Activated gamma-delta T cell (primary cell): ENCODE results near the gene RNF43.
"Not testable (repeated sequence)": the region's sequence is repeated elsewhere in the genome, so short reads cannot be mapped to it uniquely, and the experiment has no call there.

Experiments used
- DNase-seq: peaks from one replicate; lab custom pipeline; 2025; lab: John Stamatoyannopoulos, UW

RNF43 gene

DNA sequence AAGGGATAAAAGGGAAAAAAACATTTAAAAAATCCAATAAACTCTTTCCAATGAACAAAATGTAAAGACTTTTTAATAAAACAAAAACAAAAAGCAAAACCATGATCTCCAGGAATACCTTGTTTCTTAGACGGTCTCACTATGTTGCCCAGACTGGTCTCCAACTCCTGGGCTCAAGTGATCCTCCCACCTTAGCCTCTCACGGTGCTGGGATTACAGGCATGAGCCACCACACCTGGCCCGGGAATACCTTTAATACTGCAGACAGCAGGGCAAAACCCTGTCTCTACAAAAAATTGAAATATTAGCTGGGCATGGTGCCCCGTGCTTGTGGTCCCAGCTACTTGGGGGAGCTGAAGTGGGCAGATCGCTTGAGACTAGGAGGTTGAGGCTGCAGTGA is 7.9 kb downstream of the RNF43 start:
- no peak for DNase-seq

DNA sequence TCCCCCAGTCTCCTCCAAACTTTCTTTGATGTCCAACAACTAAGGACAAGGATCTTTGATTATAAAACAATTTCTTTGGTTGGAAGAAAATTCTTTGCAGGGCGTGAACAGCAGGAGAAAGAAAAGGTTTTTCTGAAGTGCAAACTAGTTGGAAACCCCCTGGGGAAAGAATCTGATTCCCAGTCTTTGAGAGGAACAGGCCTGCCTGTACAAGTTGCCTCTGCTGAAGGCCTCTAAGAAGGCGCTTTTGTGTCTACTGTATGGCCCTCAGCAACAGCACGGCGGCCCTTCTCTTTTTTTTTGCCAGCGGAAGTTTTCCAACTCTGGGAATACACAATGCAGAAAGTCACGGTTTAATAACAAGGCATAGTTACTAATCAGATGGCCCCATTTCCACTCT is 14.0 kb downstream of the RNF43 start:
- DNase-seq, result no peak

DNA sequence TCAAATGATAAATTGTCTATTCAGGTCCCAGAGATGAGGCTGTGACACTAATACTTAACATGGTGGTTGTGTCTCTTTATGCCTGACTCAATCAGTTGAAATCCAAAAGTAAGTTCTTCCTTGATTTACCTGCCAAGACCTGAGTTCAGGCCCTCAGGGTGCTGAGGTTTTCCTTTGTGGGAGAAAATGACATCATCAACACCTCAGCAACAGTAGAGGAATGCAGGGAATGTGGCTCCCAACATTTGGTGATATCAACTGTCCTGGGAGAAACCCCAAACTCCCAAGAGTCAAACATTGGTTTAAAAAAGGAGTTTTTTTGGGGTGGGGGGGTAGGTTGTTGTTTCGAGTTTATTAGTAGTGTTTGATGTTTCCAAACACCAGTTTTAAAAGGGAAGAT is 14.7 kb downstream of the RNF43 start:
- DNase-seq, result no peak

DNA sequence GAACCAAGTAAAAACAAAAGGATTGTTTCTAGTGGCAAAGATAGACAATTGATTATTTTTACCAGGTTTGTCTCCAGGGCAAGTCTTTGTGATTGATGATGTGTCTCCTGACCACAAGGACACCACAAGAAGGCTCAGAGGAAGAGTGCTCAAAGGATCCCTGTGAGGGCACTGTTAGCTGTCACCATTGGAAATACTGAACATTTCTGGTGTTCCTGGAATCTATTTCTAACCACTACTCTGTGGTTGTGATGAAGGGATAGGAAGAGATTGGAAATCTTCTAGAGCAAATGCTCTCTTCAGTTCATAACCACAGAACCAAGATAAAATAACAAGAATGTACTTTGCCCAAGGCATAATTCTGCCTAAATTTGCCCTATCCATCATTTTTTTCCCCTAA is 15.3 kb downstream of the RNF43 start:
- no peak for DNase-seq

DNA sequence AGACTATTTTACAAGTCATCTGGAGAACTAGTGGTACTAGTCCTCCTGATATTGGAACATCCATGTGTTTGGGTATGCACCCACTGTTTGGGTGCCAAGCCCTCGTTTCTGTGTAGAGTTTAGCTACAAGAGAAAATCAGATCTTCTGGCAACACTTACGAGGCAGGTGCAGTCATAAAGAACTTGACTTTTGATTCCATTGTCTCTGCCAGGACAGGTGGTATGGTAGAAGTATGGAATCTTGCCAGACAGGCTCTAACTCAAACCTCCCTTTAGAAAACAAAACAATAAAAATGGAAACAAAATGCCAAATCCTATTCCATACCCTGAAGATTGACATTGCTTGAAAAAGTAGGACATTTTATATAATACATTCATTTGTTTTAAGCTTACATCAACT is 16.0 kb downstream of the RNF43 start:
- DNase-seq, result no peak

DNA sequence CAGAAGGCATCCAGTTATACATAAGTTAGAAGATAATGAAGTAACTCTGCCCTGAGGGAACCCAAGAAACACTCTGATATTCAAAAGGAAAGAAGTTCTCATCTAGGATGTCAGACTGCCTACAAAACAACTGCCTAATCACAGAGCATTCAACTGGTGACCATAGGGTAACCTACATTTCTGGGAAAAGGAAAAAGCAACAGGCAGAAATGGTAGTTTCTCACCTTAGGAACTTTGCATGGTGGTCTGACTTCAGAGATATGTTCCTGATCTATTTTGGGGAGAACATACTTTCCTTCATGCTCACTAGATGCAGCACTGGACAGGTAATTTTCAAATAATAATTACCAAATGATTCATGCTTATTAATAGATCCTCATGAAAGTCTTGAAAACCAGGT is 16.5 kb downstream of the RNF43 start:
- DNase-seq, result no peak

DNA sequence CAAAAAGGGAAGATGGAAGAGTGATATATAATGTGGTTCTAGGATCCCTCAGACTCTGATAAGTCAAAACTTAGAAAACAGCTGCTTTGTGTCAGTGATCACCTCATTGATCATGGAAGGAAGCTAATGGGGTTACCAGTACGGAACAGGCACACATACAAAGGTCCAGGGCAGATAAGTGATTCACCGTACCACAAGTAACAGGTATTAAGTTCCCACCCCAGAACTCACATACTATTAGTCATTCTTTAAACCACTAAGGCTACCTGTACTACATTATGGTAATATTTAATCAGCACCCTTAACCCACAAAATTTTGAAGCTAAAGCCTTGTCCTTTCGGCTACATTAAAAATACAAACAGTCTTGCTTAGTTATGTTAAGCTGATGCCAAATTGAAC is 17.4 kb downstream of the RNF43 start:
- no peak for DNase-seq

DNA sequence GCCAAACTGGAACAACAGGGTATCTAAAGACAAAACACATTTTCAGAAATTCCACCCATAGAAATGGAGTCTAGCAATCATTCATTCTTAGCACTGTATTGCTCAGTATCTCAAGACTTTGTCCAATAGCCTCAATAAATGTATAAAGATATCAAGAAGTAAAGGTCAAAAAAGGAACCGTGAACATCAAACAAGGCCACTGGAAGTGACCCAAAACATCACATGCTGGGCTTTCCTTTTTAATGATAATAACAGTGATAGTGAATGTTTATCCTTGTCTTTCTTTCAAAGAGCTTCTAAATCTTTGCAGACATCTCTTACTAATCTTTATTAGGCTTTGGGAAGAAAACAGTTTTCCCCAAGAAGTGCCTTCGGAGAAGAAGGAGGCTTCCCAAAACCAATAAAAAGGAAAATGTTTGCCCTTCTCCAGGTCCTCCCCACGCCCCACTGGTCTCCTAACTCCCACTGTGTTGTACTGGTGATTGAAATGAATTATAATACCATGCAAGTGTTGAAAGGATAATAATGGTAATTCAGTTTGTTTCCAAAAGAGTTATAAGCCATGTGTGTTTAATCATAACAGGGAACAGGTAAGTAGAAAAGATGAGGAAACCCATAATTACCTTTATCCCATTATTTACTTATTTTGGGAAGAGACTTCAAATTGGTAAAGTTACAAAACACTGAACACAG is 18.6 kb downstream of the RNF43 start:
- DNase-seq, result no peak

DNA sequence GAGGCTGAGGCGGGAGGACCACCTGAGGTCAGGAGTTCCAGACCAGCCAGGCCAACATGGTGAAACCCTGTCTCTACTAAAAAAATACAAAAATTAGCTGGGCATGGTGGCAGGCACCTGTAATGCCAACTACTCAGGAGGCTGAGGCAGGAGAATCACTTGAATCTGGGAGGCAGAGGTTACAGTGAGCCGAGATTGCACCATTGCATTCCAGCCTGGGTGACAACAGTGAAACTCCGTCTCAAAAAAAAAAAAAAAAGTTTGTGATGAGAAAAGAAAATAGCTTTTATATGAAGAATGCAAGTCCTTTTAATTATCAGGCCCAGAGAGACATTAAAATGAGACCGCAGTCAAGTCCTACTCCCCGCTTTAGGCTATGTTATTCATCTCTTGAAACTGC is 19.9 kb downstream of the RNF43 start:
- not testable (repeated sequence) for DNase-seq

DNA sequence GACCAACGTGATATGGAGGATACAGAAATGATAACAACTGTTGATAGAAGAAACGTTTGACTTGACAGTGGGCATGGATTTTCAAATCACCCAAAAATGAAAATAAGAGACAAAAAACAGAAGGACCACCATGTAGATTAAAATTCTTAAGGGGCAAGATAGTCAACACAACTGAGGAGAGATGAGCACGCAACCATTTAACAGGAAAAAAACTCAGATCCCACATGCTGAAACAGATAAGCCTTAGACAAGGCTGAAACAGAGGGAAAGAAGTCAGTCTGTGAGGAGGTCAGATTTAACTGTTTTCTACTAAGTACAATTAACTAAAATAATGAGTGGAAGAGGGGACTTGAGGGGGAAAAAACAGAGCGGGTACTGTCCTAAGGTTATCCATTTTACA is 21.2 kb downstream of the RNF43 start:
- DNase-seq, result no peak

DNA sequence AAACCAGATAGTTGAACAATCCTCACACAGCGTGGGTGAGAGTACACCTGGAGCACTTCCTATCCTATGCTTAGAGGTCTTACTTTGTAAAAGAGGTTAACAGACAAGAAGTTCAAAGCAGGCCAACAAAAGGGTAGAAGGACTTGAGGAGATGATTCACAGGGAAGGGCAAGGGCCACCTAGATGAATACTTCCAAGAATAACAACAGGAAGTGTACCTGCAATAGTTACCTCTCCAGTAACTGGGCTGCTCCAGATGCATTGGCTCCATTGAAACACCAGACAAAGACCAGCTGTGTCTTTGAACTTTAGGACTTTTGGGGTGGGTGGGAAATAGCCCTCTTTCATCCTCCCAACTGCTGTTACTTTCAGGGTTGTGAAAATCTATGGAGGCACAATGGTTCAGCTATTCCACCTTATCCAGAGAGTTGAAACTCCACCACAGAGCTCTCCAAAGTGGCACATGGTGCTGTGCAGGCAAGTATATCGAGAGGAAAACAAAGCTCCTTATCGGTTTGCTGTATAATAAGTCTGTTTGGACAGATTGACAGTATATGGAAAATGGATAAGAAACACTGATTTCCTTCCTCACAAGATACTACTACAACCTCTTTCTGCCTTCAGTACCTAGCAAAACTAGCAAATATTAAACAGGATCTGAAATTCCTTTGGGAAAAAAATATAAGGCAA is 22.7 kb downstream of the RNF43 start:
- DNase-seq, result no peak

DNA sequence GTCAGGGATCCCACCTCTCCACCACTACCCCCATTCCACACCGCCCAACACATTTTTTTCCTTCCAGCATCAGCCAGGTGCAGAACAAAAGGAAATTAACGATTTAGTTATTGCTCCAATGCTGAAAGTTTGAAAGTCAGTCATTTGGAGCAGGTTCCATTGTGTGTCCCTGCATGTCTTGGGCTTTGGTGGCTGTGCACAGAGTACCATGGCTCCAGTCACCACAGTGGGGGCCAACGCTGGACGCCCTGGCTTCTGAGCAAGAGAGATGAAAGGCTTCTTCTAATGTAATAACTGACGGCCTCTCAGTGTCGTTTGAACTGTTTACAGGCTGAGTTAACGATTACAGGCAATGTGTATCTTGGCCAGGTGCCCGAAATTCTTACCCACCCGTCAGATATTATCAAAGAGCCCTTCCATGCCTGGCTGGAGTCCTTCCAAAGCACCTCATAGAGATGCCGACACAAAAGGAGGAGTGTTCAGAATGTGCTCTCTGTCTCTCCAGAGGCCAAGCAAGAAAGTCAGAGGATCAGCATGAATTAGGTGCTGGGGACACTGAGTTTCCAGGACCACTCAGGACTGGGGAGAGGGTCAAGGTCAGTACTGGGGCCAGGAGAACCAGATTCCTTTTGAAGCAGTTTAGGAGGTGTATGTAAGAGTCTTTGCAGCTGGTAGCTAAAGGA is 25.9 kb downstream of the RNF43 start:
- DNase-seq, result no peak

DNA sequence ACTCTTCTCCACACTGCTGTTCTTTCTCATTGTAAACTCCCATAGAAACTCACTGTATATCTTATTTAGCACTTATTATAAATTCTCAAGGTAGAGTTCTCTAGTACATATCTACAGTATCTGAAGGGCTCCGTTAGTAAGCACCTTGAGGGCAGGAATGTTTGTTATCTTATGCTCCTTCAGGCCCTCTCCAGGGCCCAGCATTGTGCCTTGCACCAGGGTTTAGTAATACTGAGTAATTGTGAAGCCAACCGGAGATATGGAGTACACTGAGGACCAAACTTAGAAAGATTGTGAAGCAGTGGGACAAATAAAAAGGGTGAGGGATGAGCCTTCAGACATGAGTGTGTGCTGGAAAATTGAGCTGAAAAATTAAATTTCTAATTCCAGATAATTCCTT is 26.4 kb downstream of the RNF43 start:
- DNase-seq, result no peak

DNA sequence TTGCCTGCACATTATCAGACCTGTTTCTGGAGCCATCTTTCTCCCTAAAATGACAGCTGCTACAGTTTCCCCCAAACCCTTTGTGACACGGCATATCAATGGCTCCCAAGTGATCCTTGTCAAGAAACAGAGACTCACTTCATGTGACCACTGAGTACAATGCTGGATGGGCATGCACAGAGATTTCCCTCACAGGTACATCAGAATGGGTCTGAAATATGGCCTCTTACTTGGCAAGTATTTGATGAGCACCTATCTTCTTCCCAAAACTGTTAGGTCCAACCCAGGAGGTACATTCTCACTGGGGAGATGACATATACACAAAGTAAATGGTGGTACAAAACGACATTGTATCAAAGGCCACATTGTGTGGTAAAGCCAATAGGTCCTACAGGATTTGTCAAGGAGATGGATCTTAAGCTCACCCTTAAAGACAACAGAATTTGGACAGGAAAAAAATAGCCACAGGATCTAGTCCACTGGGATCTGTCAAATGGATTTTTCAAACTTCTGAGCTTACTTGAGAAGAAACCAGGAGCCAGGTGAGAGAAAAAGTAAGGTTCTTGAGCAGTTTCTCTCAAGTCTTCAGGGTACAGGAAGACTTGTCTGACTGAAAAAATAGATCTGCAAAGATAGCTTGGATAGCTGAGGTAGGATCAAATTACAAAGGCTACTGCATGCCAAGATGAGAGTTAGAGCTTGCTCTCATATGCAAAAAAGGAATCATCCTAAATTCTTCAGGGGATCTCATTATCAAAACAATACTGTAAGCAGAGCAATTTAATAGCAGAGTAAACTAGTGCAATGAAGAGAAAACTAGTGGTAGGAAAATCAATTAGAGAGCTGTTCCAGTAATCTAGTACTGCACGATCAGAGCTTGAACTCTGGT is 28.8 kb downstream of the RNF43 start:
- no peak for DNase-seq

DNA sequence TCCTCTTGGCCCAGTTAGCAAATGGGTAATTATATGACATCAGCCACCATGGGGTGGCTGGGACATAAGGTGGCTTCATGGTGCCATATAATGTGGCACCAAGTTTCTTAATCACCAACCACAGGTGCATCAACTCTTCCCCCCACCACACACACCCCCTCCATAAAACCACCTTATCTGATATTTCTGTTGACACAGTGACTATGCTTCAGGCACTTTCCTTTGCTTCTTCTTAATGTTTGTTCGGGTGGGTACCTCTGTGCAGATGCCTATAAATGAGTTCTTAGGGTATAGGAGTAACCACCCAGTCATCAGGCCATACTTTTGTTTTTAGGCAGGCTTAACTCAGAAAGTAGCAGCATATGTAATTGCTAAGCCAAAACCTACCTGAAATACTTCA is 29.5 kb downstream of the RNF43 start:
- DNase-seq, result no peak

DNA sequence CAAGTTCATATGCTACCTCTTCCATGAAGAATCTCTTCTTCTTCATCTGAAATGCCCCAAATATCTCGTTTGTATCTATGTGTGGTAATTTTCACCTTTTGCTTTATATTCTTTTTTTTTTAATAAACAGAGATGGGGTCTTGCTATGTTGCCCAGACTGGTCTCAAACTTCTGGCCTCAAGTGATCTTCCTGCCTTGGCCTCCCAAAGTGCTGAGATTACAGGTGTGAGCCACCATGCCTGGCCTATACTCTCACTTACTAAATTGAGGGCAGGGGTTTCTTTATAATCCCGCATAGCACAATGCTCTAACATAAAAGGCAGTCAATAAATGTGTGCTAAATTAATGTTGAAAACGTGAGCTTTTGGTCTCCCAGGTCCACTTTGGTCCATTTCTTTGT is 30.6 kb downstream of the RNF43 start:
- DNase-seq, result no peak

DNA sequence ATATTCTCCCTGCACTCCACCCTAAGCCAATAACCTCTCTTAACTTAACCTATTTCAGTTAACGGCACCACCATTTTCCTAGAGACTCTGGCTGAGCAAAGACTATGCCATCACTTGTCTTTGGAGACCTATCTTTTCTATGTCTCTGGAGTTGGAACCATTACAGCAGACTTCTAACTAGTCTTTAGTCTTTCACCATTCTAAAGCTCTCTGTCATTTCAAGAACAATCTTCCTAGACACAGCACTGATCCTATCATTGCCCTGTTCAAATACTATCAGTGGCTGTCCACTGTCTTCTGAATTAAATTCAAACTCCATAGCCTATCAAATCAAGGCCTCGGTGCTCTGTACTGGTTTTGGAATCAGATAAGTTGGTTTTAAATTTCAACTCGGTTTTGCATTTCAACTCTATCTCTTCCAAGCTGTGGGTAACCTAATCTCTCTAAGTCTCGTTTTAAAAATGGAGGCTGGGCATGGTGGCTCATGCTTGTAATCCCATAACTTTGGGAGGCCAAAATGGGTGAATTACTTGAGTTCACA is 31.9 kb downstream of the RNF43 start:
- DNase-seq, result no peak

DNA sequence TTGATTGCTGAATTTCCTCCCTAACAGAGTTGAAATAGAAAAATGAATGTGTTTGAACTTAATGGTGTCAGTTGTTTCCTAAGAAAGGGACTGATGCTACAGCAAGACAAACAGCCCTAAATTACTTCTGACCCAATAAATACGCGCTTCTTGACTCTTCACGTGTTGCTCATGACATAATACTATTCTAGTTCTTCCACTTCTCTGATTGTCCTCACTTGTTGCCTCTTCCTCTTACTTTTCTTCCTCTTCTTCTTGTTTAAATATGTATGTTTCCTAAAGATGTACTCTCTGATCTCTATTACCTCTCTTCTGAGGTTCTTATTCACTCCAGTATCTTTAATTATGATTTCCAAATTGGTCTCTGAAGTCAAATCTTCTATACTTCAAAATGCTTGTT is 32.4 kb downstream of the RNF43 start:
- DNase-seq, result no peak

DNA sequence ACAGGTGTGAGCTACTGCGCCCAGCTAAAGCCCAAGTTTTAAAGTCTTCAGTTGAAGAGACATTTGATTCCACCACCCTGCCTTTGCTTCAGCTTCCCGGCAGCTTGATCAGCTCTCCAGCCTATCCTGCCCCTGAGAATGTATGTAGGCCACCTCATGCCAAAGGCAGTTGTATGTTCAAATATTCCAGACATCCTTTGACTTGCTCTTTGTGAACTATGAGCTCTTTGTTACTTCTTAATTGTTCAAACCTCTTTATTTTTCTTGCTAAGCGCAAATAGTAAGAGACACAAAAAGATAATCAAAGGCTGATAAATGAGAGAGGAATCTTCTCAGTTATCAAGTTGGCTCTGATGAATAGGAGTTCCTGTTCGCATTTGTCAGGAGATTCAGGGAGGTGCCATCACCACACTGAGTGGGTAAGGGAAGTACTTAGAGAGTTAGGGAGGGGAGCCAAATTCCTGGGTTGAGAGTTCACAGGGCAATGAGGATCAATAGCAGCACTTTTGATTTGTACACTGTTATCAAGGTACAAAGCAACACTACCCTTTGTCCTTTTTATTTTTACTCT is 33.4 kb downstream of the RNF43 start:
- no peak for DNase-seq

DNA sequence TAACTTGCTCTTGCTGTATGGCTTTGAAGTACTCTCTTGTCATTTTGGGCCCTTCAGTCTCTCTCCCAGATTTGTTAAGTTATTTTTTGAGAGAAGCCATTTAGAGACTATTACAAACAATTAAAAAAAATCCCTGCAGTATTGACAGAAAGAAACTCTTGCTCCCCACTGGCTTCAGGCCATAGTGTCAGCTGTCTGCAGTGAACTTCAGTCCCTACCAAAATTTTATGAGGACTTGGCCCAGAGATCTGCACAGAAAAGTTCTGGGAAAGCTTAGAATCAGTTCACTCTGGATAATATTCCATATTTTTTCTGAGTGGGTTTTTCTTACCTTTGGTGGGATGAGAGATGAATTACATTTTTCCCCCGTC is 34.5 kb downstream of the RNF43 start:
- no peak for DNase-seq

DNA sequence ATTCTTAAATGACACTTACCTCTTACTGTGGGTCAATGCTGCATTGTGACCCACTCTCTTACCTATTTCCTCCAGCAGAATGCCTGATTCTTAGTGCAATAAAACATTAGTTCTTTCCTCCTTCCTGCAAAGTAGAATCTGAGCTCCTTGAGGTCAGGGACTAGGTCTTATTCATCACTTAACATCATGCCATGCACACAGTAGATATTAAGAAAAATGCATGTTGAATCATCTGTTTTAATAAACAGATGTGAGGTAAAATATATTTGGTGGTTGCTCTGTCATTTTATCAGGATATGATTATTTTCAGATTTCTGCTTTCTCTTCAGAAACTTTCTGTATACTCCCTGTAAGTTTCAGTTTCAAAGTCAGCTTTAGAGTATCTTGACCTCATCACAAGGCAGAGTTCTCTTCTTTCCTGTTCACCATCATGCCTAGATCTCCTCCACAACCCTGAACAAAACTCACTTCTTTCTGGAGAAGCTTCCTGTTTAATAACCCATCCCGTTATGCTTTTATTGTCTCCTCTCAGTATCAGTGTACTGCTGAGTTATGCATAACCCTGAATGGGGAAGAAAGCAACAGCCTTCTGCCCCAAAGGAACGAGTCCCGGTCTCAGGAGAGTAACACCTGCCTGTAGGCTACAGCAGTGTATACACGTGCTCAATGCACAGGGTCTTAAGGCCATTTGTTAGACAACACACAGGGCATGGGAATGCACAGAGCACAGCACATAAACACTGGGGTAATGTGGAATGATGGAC is 35.0 kb downstream of the RNF43 start:
- DNase-seq, result no peak
